ENCODE results near the gene SMAD2. TPM values are rescaled to one million over a fixed set of nuclear protein-coding genes. Genes with fewer than 3 reads are reported as not detected.

The SMAD2 gene
- total RNA-seq, 1 experiment from 2014 or later: 121 TPM

DNA sequence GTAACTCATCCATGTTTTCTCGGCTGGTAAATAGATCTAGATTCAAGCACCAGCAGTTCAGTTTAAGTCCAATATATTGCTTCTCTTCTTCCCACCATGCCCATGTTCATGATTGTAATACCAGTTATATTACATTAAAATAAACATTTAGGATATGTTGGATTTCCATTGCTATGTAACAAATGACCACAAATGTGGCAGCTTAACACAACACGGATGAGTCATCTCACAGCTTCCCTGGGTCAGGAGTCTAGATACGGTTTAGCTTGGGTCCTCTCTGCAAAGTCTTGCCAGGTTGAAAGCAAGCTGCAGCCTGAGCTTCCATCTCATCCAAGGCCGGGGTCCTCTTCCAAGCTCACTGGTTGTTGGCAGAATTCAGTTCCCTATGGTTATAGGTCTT is 39.4 kb upstream of the SMAD2 start:
- Histone ChIP-seq H3K9ac (ENCODE audit: extremely low read depth, insufficient read length, low read length) (no peak overlapping the region), H2BK5ac (ENCODE audit: insufficient read length, low read length) (no peak overlapping the region), H4K20me1 (ENCODE audit: control insufficient read depth, insufficient read depth, insufficient read length) (no peaks in the 10 kb centered on the region), H2AFZ (ENCODE audit: low read length) (no peak overlapping the region), H3K27ac (ENCODE audit: insufficient read length, low read depth, low read length) (no peak overlapping the region), H3K23ac (ENCODE audit: insufficient read length, low read depth, low read length) (no peak overlapping the region), H4K91ac (ENCODE audit: insufficient read length, low read depth, low read length) (no peak overlapping the region), H2BK12ac (ENCODE audit: insufficient read length, low read depth, low read length) (no peak overlapping the region), H3K79me2 (ENCODE audit: insufficient read depth, low read length) (no peaks in the 10 kb centered on the region), H3K14ac (ENCODE audit: insufficient read depth, low read length) (no peak overlapping the region), H3K4me1 (ENCODE audit: insufficient read depth, low read length) (peaks cover 23% of the 10 kb centered on the region), H2BK120ac (ENCODE audit: low read depth, low read length, poor library complexity, severe bottlenecking) (no peak overlapping the region), H3K23me2 (ENCODE audit: insufficient read length, low read depth, low read length, poor library complexity, severe bottlenecking) (no peaks in the 10 kb centered on the region), H2BK20ac (ENCODE audit: low read depth, low read length, poor library complexity, severe bottlenecking) (no peak overlapping the region), H3K4me2 (ENCODE audit: insufficient read depth, insufficient read length, low read length) (no peak overlapping the region), H4K8ac (replicated peaks; ENCODE audit: insufficient read length, low read depth, low read length) (no peak overlapping the region), H3T11ph (ENCODE audit: low read length) (no peak overlapping the region), H3K4ac (ENCODE audit: low read depth, low read length) (no peak overlapping the region), H3K27me3 (ENCODE audit: insufficient read depth, low read length) (no peaks in the 10 kb centered on the region), H3K9me3 (ENCODE audit: control insufficient read depth, low read depth, low read length) (no peaks in the 10 kb centered on the region), H2BK15ac (ENCODE audit: low read depth, low read length) (no peak overlapping the region), H3K79me1 (ENCODE audit: insufficient read depth, low read depth, low read length, poor library complexity, severe bottlenecking) (no peaks in the 10 kb centered on the region), H4K5ac (ENCODE audit: insufficient read length, low read depth, low read length) (no peak overlapping the region), H3K56ac (ENCODE audit: insufficient read length, low read depth, low read length) (no peak overlapping the region), H3K18ac (ENCODE audit: insufficient read length, low read depth, low read length) (no peak overlapping the region), H2AK5ac (ENCODE audit: insufficient read length, low read length) (no peak overlapping the region)
- Mint-ChIP-seq H3K9me3 (peaks cover 9 to 13% of the 10 kb centered on the region in 2 experiments), H3K27me3 (ENCODE audit: low read depth) (no peaks in the 10 kb centered on the region; the same call in 1 of the 2 replicates), H3K36me3 (ENCODE audit: insufficient read depth in 1 of 3, low read depth in 3 of 3) (peaks cover 4 to 19% (median 8%) of the 10 kb centered on the region in 3 experiments; a peak in 5 of 7 replicates), H3K4me3 (no peak overlapping the region), H3K4me1 (peaks cover 68 to 69% of the 10 kb centered on the region in 2 experiments), H3K27ac (no peak overlapping the region)
- no CpG with 5 or more reads among the region's 4 CpGs for WGBS (ENCODE audit: extremely low coverage, insufficient read length, low lambda C conversion rate)
- TF ChIP-seq, protein P1, sequence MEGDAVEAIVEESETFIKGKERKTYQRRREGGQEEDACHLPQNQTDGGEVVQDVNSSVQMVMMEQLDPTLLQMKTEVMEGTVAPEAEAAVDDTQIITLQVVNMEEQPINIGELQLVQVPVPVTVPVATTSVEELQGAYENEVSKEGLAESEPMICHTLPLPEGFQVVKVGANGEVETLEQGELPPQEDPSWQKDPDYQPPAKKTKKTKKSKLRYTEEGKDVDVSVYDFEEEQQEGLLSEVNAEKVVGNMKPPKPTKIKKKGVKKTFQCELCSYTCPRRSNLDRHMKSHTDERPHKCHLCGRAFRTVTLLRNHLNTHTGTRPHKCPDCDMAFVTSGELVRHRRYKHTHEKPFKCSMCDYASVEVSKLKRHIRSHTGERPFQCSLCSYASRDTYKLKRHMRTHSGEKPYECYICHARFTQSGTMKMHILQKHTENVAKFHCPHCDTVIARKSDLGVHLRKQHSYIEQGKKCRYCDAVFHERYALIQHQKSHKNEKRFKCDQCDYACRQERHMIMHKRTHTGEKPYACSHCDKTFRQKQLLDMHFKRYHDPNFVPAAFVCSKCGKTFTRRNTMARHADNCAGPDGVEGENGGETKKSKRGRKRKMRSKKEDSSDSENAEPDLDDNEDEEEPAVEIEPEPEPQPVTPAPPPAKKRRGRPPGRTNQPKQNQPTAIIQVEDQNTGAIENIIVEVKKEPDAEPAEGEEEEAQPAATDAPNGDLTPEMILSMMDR (conservative IDR thresholded peaks at IDR 0.05): no peak
- DNase-seq: no peak

All from H9 (cell line).